NCI-H146 (cell line): Measurements from ENCODE around the gene CCDC152.
"Not testable (repeated sequence)": the region's sequence is repeated elsewhere in the genome, so short reads cannot be mapped to it uniquely, and the experiment has no call there.

ENCODE experiments used
- DNase-seq: peaks from one replicate; lab custom pipeline; 2025; lab: John Stamatoyannopoulos, UW

Gene CCDC152, protein sequence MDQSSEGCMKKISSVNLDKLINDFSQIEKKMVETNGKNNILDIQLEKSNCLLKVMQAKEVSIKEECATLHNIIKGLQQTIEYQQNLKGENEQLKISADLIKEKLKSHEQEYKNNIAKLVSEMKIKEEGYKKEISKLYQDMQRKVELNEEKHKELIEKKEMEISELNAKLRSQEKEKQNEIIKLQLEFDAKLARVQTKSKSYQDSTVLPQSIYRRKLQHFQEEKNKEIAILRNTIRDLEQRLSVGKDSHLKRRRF

GRCh38 chr5:42756606-42757601 is at the start of gene CCDC152:
Gene CCDC152, plus strand, starts transcription at chr5:42756818. Its CDS starts 2,304 bp downstream, at chr5:42759122.
- DNase-seq: peak; percentile 81

GRCh38 chr5:42715785-42716184 is 40.8 kb upstream of the CCDC152 start:
- DNase-seq: no peak

- DNase-seq: no peak
Observed at GRCh38 chr5:42718591-42718990, 38.0 kb upstream of the CCDC152 start.

DNA sequence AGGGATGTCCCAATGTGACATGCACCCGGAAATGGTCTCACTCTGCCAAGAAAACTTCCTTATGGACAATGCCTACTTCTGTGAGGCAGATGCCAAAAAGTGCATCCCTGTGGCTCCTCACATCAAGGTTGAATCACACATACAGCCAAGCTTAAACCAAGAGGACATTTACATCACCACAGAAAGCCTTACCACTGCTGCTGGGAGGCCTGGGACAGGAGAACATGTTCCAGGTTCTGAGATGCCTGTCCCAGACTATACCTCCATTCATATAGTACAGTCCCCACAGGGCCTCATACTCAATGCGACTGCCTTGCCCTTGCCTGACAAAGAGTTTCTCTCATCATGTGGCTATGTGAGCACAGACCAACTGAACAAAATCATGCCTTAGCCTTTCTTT is 37.6 kb upstream of the CCDC152 start:
- DNase-seq: no peak

GRCh38 chr5:42720251-42720650 is 36.4 kb upstream of the CCDC152 start:
- no peak for DNase-seq

- DNase-seq: no peak
Observed at GRCh38 chr5:42721484-42721883, 35.1 kb upstream of the CCDC152 start.

- DNase-seq: not testable (repeated sequence)
Observed at GRCh38 chr5:42734531-42735058, 22.0 kb upstream of the CCDC152 start.

- no peak for DNase-seq
Observed at GRCh38 chr5:42740920-42741319, 15.7 kb upstream of the CCDC152 start.

- no peak for DNase-seq
Observed at GRCh38 chr5:42745426-42745825, 11.2 kb upstream of the CCDC152 start.

DNA sequence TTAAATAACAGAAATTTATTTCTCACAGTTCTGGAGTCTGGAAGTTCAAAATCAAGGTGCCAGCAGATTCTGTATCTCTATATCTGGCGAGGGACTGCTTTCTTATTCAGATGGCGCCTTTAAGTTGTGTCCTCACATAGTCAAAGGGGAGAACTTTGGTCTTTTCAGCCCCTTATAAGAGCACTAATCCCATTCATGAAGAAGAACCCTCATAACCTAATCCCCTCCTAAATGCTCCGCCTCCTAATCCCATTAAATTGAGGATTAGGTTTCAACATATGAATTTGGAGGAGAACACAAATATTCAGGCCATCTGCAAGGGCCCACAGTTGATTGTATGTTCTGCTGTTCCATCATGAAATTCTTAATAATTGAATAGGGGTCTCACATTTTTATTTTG is 10.8 kb upstream of the CCDC152 start:
- DNase-seq: no peak

DNA sequence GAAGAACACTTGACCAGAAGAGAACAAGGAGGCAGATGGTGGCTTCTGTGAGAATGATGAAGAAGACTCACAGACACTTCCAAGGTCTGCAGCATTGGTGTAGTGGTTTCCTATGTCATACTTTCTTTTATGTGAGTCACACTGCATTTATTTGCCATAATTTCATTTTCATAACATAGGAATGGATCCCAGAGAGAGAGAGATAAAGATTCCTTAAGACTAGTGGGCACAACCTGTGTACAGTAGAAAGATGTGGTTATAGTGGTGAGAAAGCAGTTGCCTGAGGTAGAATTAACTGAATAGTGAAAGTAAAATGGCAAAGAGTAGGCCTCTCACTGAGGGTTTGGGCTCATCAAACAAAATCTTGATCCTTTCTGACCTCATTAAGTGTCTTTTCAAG is 7.6 kb upstream of the CCDC152 start:
- DNase-seq: no peak

GRCh38 chr5:42750507-42750906 is 6.1 kb upstream of the CCDC152 start:
- DNase-seq: no peak

- DNase-seq: no peak
Observed at GRCh38 chr5:42751044-42751443, 5.6 kb upstream of the CCDC152 start.

GRCh38 chr5:42753099-42753498 is 3.5 kb upstream of the CCDC152 start:
- no peak for DNase-seq

- no peak for DNase-seq
Observed at GRCh38 chr5:42759456-42759855, 2.8 kb downstream of the CCDC152 start.

- no peak for DNase-seq
Observed at GRCh38 chr5:42760426-42760825, 3.8 kb downstream of the CCDC152 start.

DNA sequence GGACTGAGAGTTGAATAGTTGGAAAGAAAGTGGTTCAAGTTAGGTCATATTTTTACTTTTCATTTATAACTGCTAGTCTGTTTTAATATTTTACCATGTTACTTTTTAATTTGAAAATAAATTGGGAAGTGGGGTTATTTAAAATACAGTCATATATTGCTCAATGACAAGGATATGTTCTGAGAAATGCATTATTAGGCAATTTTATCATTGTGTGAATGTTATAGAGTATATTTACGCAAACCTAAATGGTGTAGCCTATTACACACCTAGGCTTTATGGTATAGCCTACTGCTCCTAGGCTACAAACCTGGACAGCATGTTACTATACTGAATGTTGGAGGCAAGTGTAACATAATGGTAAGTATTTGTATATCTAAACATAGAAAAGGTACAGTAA is 5.2 kb downstream of the CCDC152 start:
- DNase-seq: no peak

- DNase-seq: no peak
Observed at GRCh38 chr5:42767491-42768105, 11.0 kb downstream of the CCDC152 start.

GRCh38 chr5:42768106-42768504 is 11.5 kb downstream of the CCDC152 start:
- no peak for DNase-seq

DNA sequence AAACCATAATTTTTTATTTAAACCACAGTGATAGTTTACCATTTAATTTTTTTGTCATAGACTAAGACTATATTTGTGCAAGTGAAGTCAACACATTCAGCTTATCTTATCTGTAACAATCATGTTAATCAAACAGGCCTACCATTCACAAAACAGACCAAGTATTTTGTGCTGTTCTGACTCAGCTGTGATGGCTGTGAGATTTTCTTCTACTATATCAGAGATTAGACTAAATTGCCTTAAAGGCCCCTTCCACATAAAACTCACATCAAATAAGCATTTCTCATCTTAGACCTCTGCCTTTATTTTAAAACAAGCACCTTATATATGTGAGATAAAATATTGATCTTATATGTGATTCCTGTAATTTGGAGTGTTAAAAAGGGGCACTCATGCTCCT is 13.4 kb downstream of the CCDC152 start:
- DNase-seq: no peak

DNA sequence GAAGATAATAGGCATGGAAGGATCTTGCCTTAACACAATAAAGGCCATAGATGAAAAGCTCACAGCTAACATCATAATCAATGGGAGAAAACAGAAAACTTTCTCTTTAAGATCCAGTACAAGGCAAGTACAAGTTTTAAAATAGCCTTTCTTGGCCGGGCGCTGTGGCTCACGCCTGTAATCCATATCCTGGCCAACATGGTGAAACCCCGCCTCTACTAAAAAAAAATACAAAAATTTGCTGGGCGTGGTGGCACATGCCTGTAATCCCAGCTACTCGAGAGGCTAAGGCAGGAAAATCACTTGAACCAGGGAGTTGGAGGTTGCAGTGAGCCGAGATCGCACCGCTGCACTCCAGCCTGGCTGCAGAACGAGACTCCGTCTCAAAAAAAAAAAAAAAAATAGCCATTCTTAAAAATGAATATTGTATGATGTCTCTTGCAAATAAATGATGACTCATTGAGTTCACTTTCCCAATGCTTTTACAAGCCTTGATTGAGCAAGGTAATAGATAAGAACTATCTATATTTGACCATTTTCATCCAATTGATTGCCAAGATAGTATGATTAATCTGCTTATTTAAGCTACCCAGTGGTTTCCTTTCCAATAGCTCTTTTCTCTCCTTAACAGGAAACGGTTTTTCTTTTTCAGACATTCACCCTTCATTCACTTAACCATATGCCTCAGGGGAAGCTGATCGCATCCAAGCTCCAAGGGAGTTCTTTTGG is 15.8 kb downstream of the CCDC152 start:
- DNase-seq: no peak

- no peak for DNase-seq
Observed at GRCh38 chr5:42779083-42779482, 22.5 kb downstream of the CCDC152 start.
